Cortex of kidney (tissue), 1 donor: ENCODE measurements around the gene SUMF1.

Source experiments
- DNase-seq: peaks from one replicate; lab custom pipeline; 2025; lab: John Stamatoyannopoulos, UW

Gene SUMF1

DNA sequence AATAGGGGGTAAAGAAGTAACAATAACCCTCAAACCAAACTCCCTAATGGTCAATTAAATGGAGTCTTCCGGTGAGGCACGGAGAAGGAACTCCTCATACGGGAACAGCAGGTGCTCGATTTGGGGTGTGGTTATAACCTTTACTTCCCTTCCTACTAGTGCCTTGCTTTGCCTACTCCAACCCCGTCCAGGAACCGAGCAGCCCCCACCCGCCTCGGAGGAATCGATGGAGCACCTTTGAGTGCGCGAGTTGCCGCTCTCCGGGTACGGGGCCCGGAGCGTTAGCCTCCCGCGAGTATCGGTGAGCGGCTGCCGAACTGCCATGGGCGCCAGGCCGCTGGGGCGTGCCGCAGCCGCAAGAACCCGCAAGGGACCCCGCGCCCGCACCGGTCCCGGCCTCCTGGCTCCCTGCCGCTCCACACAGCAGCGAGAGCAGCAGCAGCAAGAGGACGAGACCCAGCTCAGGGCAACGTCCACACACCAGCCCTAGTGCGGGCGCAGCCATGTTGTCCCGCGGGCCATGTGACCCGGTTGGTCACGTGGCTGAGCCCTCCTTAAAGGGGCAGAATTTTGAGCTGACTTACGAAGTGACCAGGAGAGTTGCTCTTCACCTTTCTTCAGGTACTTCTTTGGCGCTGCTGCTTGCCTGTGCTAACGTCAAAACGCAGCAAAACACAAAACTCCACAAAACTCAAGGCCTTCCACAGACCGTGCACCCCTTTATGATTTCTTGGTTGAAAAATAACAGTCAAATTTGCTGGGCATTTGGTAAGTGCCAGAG lies at the start of gene SUMF1:
Gene SUMF1 (minus strand): TSS at position 529 of the 781 bp plus-strand sequence. CDS start 24 bp downstream, at position 505.
- DNase-seq = no peak

DNA sequence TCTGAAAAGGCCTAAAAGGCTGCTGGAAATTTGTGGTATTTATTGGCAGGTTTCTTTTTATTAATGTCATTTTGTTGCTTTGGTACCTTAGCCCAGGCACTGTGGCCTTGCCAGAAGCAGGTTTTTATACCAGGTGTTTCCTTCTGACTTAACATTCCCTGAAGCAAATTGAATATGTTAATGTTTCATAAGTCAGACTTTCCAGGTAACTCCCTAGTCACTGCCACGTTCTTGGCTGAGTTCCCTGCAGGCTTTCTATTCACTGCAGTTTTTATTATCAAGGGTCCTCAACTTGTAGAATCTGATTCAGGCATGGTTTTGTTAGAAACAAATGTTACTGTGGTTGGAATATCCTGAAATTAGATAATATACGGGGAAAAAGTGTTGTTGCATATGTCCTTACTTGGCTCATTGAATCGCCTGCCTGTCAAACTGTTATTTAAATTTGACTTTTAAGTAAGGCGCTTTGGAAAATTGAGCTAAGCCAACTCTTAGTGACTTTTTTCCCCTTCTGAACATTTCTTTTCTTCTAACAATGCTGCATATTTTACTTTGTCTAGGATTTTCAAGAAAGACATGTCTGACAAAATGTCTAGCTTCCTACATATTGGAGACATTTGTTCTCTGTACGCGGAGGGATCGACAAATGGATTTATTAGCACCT lies 49.0 kb upstream of the SUMF1 start:
- no peak for DNase-seq

DNA sequence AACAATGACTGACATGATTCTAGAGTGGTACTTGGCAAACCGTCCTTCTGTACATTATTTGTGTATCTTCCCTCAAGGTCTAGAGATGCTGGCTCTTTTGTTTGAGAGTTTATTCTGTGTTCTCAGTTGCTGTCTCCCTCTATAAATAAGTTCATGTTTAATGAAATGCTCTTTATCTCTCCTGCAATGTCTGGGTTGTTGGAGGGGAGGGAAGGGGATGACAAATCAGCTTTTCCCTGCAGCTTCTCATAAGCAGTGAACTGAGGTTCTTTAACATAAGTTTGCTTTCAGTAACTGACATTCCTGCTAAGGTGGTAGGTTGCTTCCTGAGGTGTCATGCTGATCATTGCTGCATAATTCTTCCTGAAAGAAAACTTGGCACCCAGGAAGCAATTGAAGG lies 47.8 kb upstream of the SUMF1 start:
- DNase-seq = no peak

DNA sequence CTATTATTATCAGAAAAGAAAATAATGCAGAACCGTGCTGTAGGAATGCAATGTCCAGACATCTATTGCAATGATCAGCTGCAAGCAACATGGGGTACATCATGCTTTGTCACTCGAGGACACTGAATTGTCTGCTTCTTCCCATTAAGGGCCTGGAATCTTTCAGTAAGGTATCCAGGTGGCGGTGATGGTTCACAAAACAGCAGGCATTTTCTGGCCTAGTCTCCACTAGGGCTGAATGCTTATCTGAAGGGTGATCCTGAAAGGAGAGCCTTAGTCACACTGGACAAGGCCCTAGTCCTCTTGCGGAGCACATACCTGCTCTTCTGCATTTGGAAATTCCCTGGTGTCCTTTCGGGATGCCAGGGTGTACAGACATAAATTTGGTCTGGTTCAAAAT lies 47.3 kb upstream of the SUMF1 start:
- DNase-seq = no peak

DNA sequence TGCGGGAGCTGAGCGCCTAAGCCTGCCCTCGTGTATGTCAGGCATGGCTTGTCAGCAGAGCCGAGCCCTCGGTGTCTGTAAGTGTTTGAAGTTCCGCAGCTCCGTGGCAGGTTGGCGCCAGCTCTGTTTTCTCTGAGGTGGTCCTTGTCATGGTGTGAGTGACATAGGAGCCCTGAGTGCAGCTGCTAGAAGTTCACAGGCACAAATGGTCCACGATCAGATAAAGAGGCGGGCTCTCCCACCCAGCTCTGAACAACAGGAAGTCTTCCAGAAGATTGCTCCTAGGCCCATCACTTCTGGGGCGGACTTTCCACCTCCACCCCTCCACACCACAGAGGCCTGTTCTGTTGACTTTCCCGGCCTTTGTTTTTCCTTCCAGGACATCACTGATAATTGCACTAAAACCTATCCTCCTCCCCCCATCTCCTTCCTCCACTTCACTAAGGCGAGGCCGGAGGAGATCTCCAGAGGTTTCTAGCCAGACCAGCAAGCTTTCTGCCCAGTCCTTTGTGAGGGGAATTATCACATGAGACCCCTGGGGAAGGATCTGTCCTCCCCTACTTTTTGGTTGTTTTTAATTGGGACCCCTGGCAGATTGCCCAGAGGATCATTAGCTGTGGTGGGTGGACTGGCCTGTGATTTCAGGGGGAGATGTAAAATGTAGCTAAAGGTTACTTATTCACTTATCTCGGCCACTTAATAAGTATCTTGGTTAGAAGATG lies 46.0 kb upstream of the SUMF1 start:
- no peak for DNase-seq

DNA sequence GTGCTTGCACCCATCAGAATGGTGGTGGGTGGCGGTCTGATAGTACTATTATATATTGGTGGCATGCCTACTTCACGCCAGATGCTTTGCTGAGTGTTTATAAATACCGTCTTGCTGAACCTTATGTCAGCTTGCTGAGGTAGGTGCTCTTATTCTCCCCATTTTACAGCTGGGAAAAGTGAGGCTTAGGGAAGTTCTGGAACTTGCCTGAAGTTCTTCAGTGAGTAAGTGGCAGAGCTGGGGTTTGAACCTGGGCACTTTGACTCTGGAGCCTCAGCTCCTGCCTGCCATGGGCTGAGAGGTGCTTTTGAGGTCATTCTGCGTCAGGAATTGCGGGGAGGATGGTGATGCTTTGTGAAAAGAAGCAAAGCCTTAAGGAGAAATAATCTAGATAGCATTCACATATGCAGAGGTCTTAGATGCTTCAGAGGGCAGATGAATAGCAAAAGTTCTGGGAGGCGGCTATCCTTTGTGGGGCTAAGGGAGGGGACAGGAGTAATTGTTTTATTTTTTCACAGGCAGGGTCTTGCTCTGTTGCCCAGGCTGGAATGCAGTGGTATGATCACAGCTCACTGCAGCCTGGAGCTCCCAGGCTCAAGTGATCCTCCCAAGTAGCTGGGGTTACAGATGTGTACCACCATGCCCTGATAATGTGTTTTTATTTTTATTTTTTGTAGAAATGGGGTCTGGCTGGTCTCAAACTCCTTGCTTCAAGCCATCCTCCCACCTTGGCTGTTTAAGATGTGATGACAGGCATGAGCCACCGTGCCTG lies 44.6 kb upstream of the SUMF1 start:
- no peak for DNase-seq

DNA sequence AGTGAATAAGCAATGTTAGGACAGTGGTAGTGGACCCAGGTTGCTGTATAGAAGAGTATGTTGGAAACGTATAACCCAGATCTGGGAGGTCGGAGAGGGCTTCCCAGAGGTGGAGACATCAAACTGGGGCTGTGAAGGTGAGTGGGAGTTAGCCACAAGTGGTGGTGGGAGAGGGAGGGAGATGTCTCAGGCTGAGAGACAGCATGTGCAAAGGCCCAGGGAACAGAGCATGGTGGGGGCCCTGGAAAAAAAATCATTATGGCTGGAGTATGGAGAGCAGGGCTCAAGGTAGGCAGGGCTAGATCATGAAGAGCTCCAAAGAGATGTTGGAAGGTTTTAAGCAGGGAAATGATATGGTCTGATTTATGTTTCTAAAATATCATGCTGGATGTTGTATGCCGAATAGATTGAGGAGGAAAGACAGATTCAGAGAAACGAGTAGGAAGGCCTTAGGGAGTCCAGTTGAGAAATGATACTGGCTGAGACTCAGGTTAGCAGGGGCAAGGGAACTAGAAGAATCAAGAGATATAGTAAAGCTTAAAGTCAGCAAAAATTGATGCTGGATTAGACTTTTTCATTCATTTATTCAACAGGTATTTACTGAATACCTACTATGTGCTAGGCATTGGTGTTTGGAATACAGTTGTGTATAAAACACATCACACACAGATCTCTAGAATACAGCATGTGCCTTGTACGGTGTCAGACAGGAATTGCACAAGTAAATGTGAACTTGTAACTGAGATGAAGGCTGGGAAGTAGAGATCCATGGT lies 43.1 kb upstream of the SUMF1 start:
- DNase-seq = no peak

DNA sequence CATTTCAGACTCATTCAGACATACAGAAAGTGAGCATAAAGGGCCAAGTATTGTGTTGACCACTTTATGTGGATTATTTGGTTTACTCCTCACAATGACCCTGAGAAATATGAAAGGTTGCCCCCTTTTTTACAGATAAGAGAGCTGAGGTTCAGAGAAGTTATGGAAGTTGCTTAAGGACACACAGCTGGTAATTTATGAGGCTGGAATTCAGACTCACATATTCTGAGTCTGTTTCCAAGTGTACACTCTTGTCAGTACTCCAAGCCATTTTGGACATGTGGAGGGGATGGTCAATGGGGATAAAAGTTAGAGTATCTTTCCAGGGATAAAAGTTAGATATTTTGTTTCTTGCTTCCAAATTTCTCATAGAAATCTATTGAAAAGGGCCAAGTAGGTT lies 42.0 kb upstream of the SUMF1 start:
- no peak for DNase-seq

DNA sequence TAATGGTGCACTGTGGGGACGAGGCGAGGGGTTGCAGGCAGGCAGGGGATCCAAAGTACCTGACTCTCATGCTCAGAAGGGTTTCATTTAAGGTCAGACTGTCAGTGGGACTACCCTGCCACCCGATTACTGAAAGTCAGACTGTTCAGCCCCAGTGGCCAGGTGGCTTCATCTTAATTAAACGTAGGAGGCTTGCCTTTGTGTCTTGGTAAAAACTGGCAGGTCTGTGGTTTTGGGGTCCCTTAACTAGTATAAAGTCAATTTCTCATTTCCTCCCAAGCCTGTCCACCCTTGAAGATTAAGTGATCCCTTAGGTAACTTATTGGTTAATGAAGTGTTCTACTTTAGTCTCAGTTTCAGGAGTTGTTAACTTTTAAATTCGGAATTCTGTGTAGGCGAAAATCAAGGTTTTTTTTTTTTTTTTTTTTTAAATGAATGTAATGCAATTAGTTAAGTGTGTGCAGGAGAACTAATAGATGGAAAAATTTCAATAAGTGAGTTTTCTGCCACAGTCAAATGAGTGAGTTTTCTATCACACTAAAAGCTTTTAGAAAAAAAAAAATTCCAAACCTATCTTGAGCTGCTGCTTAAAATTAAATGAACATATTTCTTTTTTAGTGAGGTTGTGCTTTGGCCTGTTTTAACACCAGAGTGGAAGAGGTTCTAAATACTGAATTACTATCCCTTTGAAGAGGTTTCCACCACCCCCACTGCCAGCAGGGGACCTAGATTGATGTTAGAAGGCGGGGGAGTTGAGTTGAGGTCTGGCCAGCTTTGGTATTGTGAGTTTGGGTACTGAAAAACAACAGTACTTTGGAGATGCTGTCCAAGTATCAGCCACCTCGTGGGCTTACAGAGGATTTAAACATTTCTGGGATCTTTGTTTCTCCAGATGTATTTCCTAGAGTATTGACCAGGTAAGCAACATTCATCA lies 41.2 kb upstream of the SUMF1 start:
- no peak for DNase-seq

DNA sequence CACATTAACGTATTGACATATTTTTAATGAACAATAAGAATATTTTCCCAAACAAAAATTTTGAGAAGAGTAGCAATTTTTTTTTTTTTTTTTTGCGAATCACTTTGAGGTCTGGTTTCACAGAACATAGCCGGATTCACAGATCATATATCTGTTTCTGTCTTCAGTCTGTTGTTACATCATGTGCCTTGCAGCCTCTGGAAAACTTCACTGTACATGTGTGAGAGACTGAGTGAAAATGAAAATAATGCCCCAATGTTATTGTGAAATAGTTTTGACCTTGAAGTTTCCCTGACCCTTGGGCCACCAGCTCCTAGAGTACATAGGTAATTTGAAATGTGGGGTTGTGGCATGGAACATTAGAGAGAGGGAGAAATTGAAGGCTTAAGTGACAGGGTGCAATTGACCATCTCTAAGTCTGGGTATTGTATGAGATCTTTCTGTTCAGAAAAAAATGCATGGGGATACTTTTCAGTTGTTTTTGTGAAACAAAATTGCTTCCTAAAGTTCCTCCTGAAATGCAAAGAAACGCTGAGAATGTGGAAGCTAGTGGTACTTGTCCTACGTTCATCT lies 40.0 kb upstream of the SUMF1 start:
- DNase-seq = no peak

DNA sequence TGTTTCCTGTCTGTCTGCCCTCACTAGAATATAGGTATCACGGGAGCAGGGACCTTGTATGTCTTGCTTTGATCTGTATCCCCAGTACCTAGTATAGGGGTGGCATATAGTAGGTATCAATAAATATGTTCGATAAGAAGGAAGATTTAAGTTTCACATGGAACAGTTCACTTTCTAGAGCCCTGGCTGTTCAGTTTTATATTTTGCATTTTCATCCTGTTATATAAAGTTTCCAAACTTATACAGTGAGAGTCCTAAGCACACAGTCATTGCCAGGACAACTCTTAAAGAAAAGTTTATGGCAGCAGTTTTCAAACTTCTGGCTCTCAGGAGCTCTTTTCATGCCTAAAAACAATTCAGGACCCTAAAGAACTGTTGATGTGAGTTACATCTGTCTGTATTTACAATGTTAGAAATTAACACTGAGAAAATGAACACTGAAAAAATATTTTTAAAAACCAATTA lies 39.5 kb upstream of the SUMF1 start:
- no peak for DNase-seq

DNA sequence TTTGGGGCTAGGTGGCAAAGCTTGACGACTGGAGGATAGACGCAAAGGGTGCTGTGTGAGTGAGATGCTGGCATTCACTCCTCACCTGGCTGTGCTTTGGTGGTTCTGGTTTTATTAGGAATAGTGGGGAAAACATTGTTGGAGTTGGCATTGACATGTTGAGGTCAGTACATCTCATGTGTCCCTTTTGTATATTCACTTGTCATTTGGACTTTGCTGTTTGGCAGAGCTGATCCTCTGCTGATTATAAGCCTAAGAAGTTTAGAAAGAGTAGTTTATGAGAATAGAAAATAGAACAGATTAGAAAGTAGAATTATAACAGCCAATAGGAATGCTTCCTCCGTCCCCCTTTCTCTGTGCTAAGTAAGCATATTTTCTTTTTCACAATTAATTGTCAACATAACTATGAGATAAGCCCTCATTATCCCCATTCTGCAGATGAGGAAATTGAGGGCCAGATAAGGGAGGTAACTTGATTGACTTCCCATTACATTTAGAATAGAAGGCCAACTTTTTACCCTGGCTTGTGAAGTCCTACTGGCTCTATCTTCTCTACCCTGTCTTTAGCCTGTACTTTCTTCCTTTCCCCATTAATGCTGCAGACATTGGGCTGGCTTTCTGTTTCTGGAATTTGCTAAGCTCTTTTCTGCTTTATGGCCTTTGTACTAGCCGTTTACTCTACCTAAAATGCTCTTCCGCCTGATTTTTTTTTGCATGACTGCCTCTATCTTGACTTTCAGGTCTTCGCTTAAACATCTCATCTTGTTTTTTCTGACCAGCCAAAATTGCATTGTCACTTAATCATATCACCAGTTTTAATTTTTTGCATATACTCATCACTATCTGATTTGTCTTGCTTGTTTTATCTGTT lies 38.9 kb upstream of the SUMF1 start:
- no peak for DNase-seq

DNA sequence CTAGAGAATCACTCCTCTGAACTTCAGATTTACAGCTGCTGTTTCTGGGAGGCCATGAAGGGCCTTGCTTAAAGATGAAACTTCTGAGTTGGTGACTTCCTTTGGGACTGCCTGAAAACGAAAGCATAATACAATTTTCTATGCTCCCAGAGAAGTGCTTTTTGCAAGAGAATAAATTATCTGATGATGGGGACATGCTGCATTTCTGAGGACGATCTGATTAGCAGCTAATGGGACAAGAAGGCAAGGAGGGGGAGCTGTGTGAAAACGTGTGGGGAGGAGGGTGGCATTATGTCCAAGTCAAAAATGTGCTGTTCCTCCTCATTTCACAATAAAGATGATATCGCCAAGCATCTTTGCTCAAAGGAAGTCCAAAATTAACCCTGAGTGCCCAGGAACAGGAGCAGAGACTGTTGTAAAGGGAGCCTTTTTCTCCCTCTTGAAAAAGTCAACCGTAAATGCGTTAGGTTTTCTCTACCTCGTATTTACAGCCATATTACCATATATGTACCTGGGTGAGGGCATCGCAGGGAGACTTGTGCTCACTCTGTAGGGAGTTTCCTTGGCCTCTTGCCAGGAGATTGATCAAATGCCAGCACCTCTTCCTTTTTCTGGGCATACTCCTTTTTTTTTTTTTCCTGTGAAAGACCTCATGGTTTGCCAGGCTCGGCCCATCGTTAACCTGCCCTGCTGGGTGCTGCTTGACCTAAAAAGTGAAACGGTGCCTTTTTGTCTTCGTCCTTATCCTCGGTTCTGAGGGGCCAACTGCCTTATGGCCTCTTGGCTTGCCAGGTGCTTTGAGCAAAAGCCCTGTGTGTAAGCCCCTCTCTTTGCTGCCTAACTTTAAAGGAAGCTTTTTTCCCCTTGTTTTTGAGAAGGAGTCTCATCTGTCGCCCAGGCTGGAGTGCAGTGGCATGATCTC lies 37.5 kb upstream of the SUMF1 start:
- no peak for DNase-seq

DNA sequence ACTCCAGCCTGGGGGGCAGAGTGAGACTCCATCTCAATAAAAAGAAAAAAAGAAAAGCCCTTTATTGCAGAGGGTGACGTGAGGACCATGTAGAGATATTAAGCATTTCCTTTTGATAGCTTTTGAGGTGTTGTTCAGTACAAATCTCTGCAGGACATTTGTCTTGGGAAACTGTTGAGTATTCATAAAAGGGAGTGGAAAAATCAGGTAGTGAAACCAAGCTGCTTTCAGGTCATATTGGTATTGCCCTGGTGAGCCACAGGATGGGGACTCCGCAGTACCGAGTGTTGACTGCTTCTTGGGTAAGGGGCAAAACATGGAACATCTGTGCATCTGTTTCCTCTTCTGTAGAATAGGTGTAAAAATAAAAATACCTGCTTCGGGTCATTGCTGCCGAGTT lies 36.0 kb upstream of the SUMF1 start:
- no peak for DNase-seq

DNA sequence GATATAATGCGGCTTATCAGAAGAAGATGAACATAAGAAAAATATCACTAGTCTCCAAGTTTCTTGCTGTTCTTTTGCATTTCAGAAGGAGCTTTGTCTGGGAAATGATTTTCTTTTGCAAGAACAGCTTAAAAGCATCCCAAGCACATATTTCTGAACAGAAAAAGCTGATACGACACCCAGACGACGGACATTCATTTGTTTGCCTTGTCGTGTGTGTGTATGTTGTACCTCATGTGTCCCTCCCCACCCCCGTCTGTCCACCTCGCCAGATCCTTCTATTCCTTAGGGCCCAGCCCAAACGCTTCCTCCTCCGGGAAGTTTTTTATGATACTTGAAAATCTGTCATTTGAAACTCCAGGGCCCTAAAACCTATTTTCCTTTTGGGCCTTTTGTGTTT lies 34.9 kb upstream of the SUMF1 start:
- no peak for DNase-seq

DNA sequence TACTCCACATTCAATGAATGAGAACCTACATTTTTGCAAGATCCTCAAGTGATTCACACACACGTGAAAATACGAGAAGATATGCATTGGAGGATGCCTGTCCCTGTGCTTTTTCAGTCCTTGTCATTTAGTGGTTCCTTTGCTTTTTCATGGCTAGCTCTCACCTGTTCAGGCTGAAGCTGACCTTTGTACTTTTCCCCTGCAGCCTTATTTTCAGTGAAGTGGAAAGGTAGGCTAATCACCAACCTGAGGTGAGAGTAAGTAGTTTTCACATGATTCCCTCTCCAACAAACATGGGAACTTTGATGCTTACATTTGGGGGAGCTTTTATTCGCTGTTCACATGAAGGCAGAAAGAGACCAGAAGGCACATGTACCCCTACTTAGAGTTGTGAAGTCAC lies 34.4 kb upstream of the SUMF1 start:
- DNase-seq = no peak

DNA sequence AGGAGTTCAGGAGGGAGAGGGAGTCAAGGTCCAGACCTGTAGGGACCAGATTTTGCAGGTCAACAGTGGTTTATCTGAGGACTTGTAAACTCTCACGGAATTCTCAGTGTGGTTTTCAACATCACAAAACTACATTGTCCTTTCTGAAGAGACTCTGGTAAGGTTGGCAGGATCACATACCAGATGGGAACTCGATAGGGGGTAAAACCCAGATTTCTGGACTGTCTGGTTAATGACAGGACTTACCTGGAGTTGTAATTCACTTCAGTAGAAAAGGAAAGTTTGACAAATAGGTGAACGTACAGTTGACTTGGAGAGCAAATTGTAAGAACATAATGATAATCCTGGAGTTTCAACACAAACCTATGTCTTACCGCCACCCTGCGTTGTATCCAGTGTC lies 31.4 kb upstream of the SUMF1 start:
- DNase-seq = no peak

DNA sequence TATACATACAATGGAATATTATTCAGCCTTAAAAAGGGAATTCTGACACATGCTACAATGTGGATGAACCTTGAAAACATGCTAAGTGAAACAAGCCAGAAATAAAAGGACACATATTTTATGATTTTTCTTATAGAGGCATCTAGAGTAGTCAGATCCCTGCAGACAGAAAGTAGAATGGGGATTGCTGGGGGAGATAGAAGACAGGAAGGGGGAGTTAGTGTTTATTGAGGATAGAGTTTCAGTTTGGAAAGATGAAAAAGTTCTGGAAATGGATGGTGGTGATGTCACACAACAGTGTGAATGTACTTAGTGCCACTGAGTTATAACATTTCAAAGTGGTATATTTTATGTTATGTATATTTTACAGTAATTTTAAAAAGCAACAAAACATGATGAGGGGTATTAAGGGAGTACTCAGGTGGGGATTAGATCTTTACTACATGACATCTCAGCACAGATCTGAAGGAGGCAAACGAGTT lies 30.8 kb upstream of the SUMF1 start:
- DNase-seq = no peak
